ENCODE data around the gene KRTAP12-1. TPM values are rescaled to one million over a fixed set of nuclear protein-coding genes. Genes with fewer than 3 reads are reported as not detected.

The KRTAP12-1 gene
- total and polyA plus RNA-seq, 2 donors = not detected

DNA sequence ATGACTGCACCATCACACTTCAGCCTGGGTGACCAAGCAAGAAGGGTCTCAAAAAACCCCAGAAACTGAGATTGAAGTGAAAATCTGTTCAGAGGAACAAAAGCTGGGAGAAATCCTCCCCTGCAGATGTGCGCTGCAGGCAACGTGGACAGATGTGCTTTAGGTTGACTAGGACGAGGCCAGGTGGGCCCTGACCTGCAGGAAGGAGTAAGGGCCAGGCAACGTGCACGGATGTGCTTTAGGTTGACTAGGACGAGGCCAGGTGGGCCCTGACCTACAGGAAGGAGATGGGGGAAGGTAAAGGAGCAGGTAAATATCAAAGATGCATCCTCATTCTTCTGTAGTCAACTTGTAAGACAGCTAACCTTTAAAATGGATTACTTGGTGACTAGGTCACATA lies 2.5 kb upstream of the KRTAP12-1 start:
- Histone ChIP-seq H3K36me3 (ENCODE audit: control insufficient read depth in 2 of 2, insufficient read depth in 2 of 2, low read length in 1 of 2) (no peaks in the 10 kb centered on the region), H3K27me3 (ENCODE audit: control insufficient read depth in 2 of 2, insufficient read depth in 1 of 2, low read length in 1 of 2) (peaks cover 0 to 10% of the 10 kb centered on the region in 2 donors), H3K9me3 (ENCODE audit: control insufficient read depth in 2 of 2, insufficient read depth in 1 of 2, low read length in 1 of 2) (peaks cover 0 to 1% of the 10 kb centered on the region in 2 donors), H3K4me3 (ENCODE audit: low read length in 2 of 2) (no peak overlapping the region), H3K27ac (ENCODE audit: low read depth in 1 of 2, low read length in 1 of 2) (no peak overlapping the region), H3K4me1 (ENCODE audit: control insufficient read depth in 2 of 2, insufficient read depth in 2 of 2, low read length in 2 of 2) (peaks cover 0 to 3% of the 10 kb centered on the region in 2 donors)
- DNase-seq (ENCODE audit: low read depth in 6 of 9, low spot score in 9 of 9) = no peak
- WGBS = 85% methylated on average over 6 of the region's 6 CpGs

DNA sequence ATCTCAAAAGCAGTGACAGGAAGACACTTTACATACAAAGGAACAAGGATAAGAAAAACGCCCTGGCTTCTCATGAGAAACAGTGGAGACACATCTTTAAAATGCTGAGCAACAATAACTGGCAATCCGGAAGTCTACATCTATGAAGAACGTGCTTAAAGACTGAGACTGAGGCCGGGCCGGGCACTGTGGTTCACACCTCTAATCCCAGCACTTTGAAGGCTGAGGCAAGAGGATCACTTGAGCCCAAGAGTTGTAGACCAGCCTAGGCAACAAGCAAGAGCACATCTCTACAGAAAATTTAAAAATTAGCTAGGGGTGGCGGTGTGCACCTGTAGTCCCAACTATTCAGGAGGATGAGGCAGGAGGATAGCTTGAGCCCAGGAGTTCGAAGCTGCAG lies 2.1 kb upstream of the KRTAP12-1 start:
- H3K4me1 ChIP-seq (ENCODE audit: control insufficient read depth in 2 of 2, insufficient read depth in 2 of 2, low read length in 2 of 2) = peaks cover 0 to 3% of the 10 kb centered on the region in 2 donors
- no peak overlapping the region for H3K27ac ChIP-seq (ENCODE audit: low read depth in 1 of 2, low read length in 1 of 2)
- 88% methylated on average over 7 of the region's 7 CpGs for WGBS
- H3K4me3 ChIP-seq (ENCODE audit: low read length in 2 of 2) = no peak overlapping the region
- no peak for DNase-seq (ENCODE audit: low read depth in 6 of 9, low spot score in 9 of 9)
- H3K9me3 ChIP-seq (ENCODE audit: control insufficient read depth in 2 of 2, insufficient read depth in 1 of 2, low read length in 1 of 2) = peaks cover 0 to 1% of the 10 kb centered on the region in 2 donors
- no peaks in the 10 kb centered on the region for H3K36me3 ChIP-seq (ENCODE audit: control insufficient read depth in 2 of 2, insufficient read depth in 2 of 2, low read length in 1 of 2)
- H3K27me3 ChIP-seq (ENCODE audit: control insufficient read depth in 2 of 2, insufficient read depth in 1 of 2, low read length in 1 of 2) = peaks cover 0 to 10% of the 10 kb centered on the region in 2 donors

DNA sequence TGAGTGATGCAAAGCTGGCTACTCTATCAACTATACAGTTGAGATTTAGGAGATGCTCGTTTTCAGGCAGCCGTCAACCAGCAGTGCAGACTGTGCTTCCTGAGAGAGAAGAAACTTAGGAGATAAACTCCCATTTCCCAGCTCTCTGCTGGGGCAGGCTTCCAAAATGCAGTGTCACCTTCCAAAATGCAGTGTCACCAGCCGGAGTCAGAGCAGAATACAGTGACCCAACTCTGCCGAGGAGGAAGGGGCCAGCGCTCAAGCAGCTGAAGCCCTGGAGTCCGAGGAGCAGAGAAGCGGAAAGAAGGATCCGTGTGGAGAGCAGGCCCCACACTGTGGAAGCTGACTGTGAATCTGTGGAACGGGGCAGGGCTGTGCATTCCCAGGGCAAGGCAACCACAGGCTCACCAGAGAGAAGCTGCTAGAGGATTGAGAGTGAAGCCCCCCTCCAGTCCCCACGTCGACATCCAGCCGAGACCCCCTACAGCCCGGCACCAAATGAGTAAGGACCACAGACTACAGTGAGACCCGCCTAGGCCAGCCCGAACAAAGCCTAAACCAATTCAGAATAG lies 703 bp upstream of the KRTAP12-1 start:
- no peak for DNase-seq (ENCODE audit: low read depth in 6 of 9, low spot score in 9 of 9)
- 89% methylated on average over 15 of the region's 15 CpGs for WGBS
- Histone ChIP-seq H3K27ac (ENCODE audit: low read depth in 1 of 2, low read length in 1 of 2) (no peak overlapping the region), H3K27me3 (ENCODE audit: control insufficient read depth in 2 of 2, insufficient read depth in 1 of 2, low read length in 1 of 2) (peaks cover 0 to 10% of the 10 kb centered on the region in 2 donors), H3K4me3 (ENCODE audit: low read length in 2 of 2) (no peak overlapping the region), H3K9me3 (ENCODE audit: control insufficient read depth in 2 of 2, insufficient read depth in 1 of 2, low read length in 1 of 2) (peaks cover 0 to 3% of the 10 kb centered on the region in 2 donors), H3K4me1 (ENCODE audit: control insufficient read depth in 2 of 2, insufficient read depth in 2 of 2, low read length in 2 of 2) (peaks cover 0 to 3% of the 10 kb centered on the region in 2 donors), H3K36me3 (ENCODE audit: control insufficient read depth in 2 of 2, insufficient read depth in 2 of 2, low read length in 1 of 2) (no peaks in the 10 kb centered on the region)

DNA sequence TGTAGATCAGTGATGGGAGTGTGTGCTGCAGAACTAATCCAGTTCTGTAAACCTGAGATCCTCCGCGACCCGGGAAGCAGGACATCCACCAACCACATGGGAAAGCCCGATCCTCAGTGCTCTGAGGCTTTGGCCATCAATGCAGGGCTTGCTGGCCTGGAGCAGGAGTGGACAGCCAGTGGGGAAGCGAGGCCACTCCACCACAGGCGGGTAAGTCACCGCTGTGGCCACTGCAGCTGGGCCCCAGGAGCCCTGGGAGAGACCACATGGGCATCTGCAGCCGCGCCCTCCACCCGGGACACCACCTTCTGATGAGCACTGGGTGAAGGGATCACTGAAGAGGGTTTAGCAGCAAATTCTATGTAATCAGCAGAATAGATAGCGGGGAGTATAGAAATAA lies 811 bp downstream of the KRTAP12-1 start:
- DNase-seq (ENCODE audit: low read depth in 6 of 9, low spot score in 9 of 9) = no peak
- whole genome bisulfite sequencing = 82% methylated on average over 11 of the region's 11 CpGs
- Histone ChIP-seq H3K36me3 (ENCODE audit: control insufficient read depth in 2 of 2, insufficient read depth in 2 of 2, low read length in 1 of 2) (no peaks in the 10 kb centered on the region), H3K27me3 (ENCODE audit: control insufficient read depth in 2 of 2, insufficient read depth in 1 of 2, low read length in 1 of 2) (peaks cover 0 to 3% of the 10 kb centered on the region in 2 donors), H3K4me3 (ENCODE audit: low read length in 2 of 2) (no peak overlapping the region), H3K27ac (ENCODE audit: low read depth in 1 of 2, low read length in 1 of 2) (no peak overlapping the region), H3K4me1 (ENCODE audit: control insufficient read depth in 2 of 2, insufficient read depth in 2 of 2, low read length in 2 of 2) (no peaks in the 10 kb centered on the region), H3K9me3 (ENCODE audit: control insufficient read depth in 2 of 2, insufficient read depth in 1 of 2, low read length in 1 of 2) (peaks cover 0 to 1% of the 10 kb centered on the region in 2 donors)

DNA sequence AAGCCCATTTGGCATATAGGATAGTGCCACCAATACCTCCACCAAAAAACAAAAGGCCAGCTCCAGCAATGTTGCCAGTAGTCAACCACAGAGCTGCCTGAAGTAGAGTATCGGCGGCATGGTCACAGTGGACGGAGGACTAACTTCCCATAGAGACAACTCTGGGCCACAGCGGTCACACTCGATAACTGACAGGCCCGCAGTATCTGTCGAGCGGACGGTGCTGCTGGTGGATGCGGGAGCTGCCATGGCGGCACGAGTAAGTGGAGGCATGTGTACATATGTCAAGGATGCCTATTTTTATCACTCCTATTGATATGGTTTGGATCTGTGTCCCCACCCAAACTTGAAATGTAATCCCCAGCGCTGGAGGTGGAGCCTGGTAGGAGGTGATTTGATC lies 4.1 kb downstream of the KRTAP12-1 start:
- H3K36me3 ChIP-seq (ENCODE audit: control insufficient read depth in 2 of 2, insufficient read depth in 2 of 2, low read length in 1 of 2) = no peaks in the 10 kb centered on the region
- H3K27ac ChIP-seq (ENCODE audit: low read depth in 1 of 2, low read length in 1 of 2) = no peak overlapping the region
- H3K4me3 ChIP-seq (ENCODE audit: low read length in 2 of 2) = no peak overlapping the region
- H3K27me3 ChIP-seq (ENCODE audit: control insufficient read depth in 2 of 2, insufficient read depth in 1 of 2, low read length in 1 of 2) = no peaks in the 10 kb centered on the region
- 97% methylated on average over 13 of the region's 13 CpGs for WGBS
- no peak for DNase-seq (ENCODE audit: low read depth in 6 of 9, low spot score in 9 of 9)
- peaks cover 0 to 1% of the 10 kb centered on the region in 2 donors for H3K9me3 ChIP-seq (ENCODE audit: control insufficient read depth in 2 of 2, insufficient read depth in 1 of 2, low read length in 1 of 2)
- no peaks in the 10 kb centered on the region for H3K4me1 ChIP-seq (ENCODE audit: control insufficient read depth in 2 of 2, insufficient read depth in 2 of 2, low read length in 2 of 2)

DNA sequence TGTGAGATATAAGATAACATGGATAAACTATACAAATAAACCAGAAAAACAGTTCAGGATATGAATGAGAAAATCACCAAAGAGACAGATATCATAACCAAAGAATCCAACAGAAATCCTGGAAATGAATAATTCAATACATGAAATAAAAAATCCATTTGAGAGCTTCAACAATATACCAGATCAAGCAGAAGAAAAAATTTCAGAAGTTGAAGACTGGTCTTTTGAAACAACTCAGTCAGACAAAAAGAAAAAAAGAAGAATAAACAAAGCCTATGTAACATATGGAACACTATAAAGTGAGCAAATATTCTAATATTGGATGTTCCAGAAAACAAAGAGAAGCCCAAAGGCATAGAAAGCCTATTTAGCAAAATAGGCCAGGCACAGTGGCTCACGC lies 10.1 kb downstream of the KRTAP12-1 start:
- H3K36me3 ChIP-seq (ENCODE audit: control insufficient read depth in 2 of 2, insufficient read depth in 2 of 2, low read length in 1 of 2) = no peaks in the 10 kb centered on the region
- no peak overlapping the region for H3K27ac ChIP-seq (ENCODE audit: low read depth in 1 of 2, low read length in 1 of 2)
- WGBS = 98% methylated on average over 1 of the region's 1 CpG
- H3K4me1 ChIP-seq (ENCODE audit: control insufficient read depth in 2 of 2, insufficient read depth in 2 of 2, low read length in 2 of 2) = no peaks in the 10 kb centered on the region
- no peak overlapping the region for H3K4me3 ChIP-seq (ENCODE audit: low read length in 2 of 2)
- H3K27me3 ChIP-seq (ENCODE audit: control insufficient read depth in 2 of 2, insufficient read depth in 1 of 2, low read length in 1 of 2) = no peaks in the 10 kb centered on the region
- no peak for DNase-seq (ENCODE audit: low read depth in 6 of 9, low spot score in 9 of 9)
- H3K9me3 ChIP-seq (ENCODE audit: control insufficient read depth in 2 of 2, insufficient read depth in 1 of 2, low read length in 1 of 2) = peaks cover 4 to 14% of the 10 kb centered on the region in 2 donors

DNA sequence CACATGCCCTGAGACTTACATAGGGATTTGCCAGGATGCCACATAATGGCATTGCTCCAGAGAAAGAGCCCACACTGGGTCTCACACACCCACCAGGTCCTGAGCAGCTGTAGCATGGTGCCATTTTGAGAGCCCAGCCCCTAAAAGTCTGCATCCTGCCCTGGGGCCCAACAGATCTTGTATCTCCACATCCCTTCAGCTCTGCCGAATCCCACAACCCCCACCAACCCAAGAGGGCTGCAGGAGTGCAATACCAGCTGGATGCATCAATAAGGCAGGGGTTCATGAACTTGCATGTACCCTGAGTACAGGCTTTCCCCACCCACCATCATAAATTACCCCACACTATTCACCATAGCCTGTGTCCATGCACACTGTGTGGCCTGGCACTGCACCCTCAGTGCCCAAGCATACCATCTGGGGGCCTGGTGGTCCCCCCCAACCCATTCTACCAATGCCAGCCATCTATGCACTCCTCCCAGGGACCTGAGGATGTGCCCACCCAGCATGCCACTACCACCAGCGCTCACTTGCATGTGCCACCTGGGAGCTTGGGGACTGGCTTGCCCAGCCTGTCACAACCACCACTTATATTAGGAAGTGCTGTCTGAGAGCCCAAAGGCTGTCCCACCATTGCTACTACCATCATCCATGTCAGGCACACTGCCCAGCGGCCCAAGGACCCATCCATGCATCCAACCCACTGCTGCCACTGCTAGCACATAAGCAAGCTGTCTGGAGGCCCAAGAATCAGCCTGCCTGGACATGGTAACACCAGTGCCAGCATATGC lies 11.1 kb downstream of the KRTAP12-1 start:
- no peak overlapping the region for H3K4me3 ChIP-seq (ENCODE audit: low read length in 2 of 2)
- DNase-seq (ENCODE audit: low read depth in 6 of 9, low spot score in 9 of 9) = no peak
- peaks cover 4 to 14% of the 10 kb centered on the region in 2 donors for H3K9me3 ChIP-seq (ENCODE audit: control insufficient read depth in 2 of 2, insufficient read depth in 1 of 2, low read length in 1 of 2)
- no peaks in the 10 kb centered on the region for H3K27me3 ChIP-seq (ENCODE audit: control insufficient read depth in 2 of 2, insufficient read depth in 1 of 2, low read length in 1 of 2)
- 68% methylated on average over 3 of the region's 3 CpGs for WGBS
- H3K36me3 ChIP-seq (ENCODE audit: control insufficient read depth in 2 of 2, insufficient read depth in 2 of 2, low read length in 1 of 2) = no peaks in the 10 kb centered on the region
- no peaks in the 10 kb centered on the region for H3K4me1 ChIP-seq (ENCODE audit: control insufficient read depth in 2 of 2, insufficient read depth in 2 of 2, low read length in 2 of 2)
- H3K27ac ChIP-seq (ENCODE audit: low read depth in 1 of 2, low read length in 1 of 2) = no peak overlapping the region

GRCh38 chr21:44667612-44668011 lies 14.4 kb downstream of the KRTAP12-1 start:
- Histone ChIP-seq H3K4me3 (ENCODE audit: low read length in 2 of 2) (no peak overlapping the region), H3K27me3 (ENCODE audit: control insufficient read depth in 2 of 2, insufficient read depth in 1 of 2, low read length in 1 of 2) (no peaks in the 10 kb centered on the region), H3K4me1 (ENCODE audit: control insufficient read depth in 2 of 2, insufficient read depth in 2 of 2, low read length in 2 of 2) (no peaks in the 10 kb centered on the region), H3K9me3 (ENCODE audit: control insufficient read depth in 2 of 2, insufficient read depth in 1 of 2, low read length in 1 of 2) (peaks cover 4 to 13% of the 10 kb centered on the region in 2 donors), H3K36me3 (ENCODE audit: control insufficient read depth in 2 of 2, insufficient read depth in 2 of 2, low read length in 1 of 2) (no peaks in the 10 kb centered on the region), H3K27ac (ENCODE audit: low read depth in 1 of 2, low read length in 1 of 2) (no peak overlapping the region)
- 97% methylated on average over 1 of the region's 1 CpG for WGBS
- no peak for DNase-seq (ENCODE audit: low read depth in 6 of 9, low spot score in 9 of 9)
